Immature natural killer cell (primary cell): ENCODE results near the gene SCNN1A. TPM values are rescaled to one million over a fixed set of nuclear protein-coding genes. Genes with fewer than 3 reads are reported as not detected.

Experiments used
- DNase-seq, 3 donors: peaks; one replicate each; pipeline ENCODE4 v3.0.0; 2022; ENCODE audit warnings: mixed read lengths in 1 of 3
- H3K27ac Mint-ChIP-seq, 6 donors: one replicate each; pipeline ENCODE4 v1.8.0; 2020; ENCODE audit warnings: mixed read lengths in 6 of 6, mild to moderate bottlenecking in 5 of 6, inconsistent platforms in 4 of 6, moderate library complexity in 3 of 6
- H3K27me3 Mint-ChIP-seq, 3 donors: one replicate each; pipeline ENCODE4 v1.8.0; 2020 to 2021; ENCODE audit warnings: low read depth in 3 of 3, mild to moderate bottlenecking in 3 of 3, mixed read lengths in 3 of 3, moderate library complexity in 3 of 3, inconsistent platforms in 1 of 3
- H3K36me3 Mint-ChIP-seq, 3 donors: one replicate each; pipeline ENCODE4 v1.8.0; 2020; ENCODE audit warnings: mixed read lengths in 3 of 3, inconsistent platforms in 2 of 3, mild to moderate bottlenecking in 2 of 3
- H3K4me1 Mint-ChIP-seq, 2 donors: one replicate each; pipeline ENCODE4 v1.8.0; 2020; ENCODE audit warnings: inconsistent platforms in 2 of 2, mild to moderate bottlenecking in 2 of 2, mixed read lengths in 2 of 2, moderate library complexity in 1 of 2
- H3K4me3 Mint-ChIP-seq, 5 donors: one replicate each; pipeline ENCODE4 v1.8.0; 2020; ENCODE audit warnings: mild to moderate bottlenecking in 5 of 5, mixed read lengths in 5 of 5, inconsistent platforms in 3 of 5, moderate library complexity in 3 of 5
- H3K9me3 Mint-ChIP-seq, 6 donors: one replicate each; pipeline ENCODE4 v1.8.0; 2020; ENCODE audit warnings: mild to moderate bottlenecking in 6 of 6, mixed read lengths in 6 of 6, inconsistent platforms in 4 of 6, moderate library complexity in 3 of 6
- polyA plus RNA-seq, 3 donors: library from polyadenylated mRNA; unstranded; fragments of 300-500 nt; fragmentation: Illumina TruSeq; gene quantifications; one replicate each; pipeline ENCODE4 v1.2.3, GENCODE V29; 2021

The SCNN1A gene
- polyA plus RNA-seq, 3 donors from 2014 or later, result 0.10 to 0.64 TPM; not detected in 1

GRCh38 chr12:6393109-6393508, 17.7 kb upstream of the SCNN1A start:
- Mint-ChIP-seq H3K27me3 (peaks cover 0 to 2% (median 2%) of the 10 kb centered on the region in 3 donors), H3K36me3 (peaks cover 0 to 7% (median 0%) of the 10 kb centered on the region in 3 donors), H3K27ac (no peak overlapping the region), H3K4me3 (no peak overlapping the region), H3K9me3 (no peaks in the 10 kb centered on the region), H3K4me1 (no peaks in the 10 kb centered on the region)
- DNase-seq, result no peak

GRCh38 chr12:6392504-6392903, 17.1 kb upstream of the SCNN1A start:
- Mint-ChIP-seq H3K27me3 (peaks cover 0 to 2% (median under 1%) of the 10 kb centered on the region in 3 donors), H3K4me1 (no peaks in the 10 kb centered on the region), H3K4me3 (no peak overlapping the region), H3K27ac (no peak overlapping the region), H3K36me3 (peaks cover 0 to 11% (median 0%) of the 10 kb centered on the region in 3 donors), H3K9me3 (no peaks in the 10 kb centered on the region)
- no peak for DNase-seq

GRCh38 chr12:6391013-6391412, 15.7 kb upstream of the SCNN1A start:
- Mint-ChIP-seq H3K4me1 (peaks cover 0 to under 1% of the 10 kb centered on the region in 2 donors), H3K27me3 (peaks cover 0 to 2% (median 0%) of the 10 kb centered on the region in 3 donors), H3K36me3 (peaks cover 0 to 11% (median 4%) of the 10 kb centered on the region in 3 donors), H3K27ac (no peak overlapping the region), H3K9me3 (no peaks in the 10 kb centered on the region), H3K4me3 (no peak overlapping the region)
- DNase-seq, result no peak

- Mint-ChIP-seq H3K27me3 (peaks cover 0 to 2% (median 0%) of the 10 kb centered on the region in 3 donors), H3K4me3 (no peak overlapping the region), H3K4me1 (peaks cover 0 to 2% of the 10 kb centered on the region in 2 donors), H3K27ac (no peak overlapping the region), H3K9me3 (no peaks in the 10 kb centered on the region), H3K36me3 (peaks cover 0 to 11% (median 4%) of the 10 kb centered on the region in 3 donors)
- DNase-seq, result no peak
These were observed 14.9 kb upstream of the SCNN1A start for GRCh38 chr12:6390084-6390799.

GRCh38 chr12:6387541-6387940, 12.2 kb upstream of the SCNN1A start:
- Mint-ChIP-seq H3K27ac (no peak overlapping the region), H3K4me1 (peaks cover 0 to 12% of the 10 kb centered on the region in 2 donors), H3K9me3 (no peaks in the 10 kb centered on the region), H3K27me3 (peaks cover 0 to 3% (median 2%) of the 10 kb centered on the region in 3 donors), H3K4me3 (no peak overlapping the region), H3K36me3 (peaks cover 0 to 11% (median 4%) of the 10 kb centered on the region in 3 donors)
- DNase-seq, result no peak

GRCh38 chr12:6386491-6386890, 11.1 kb upstream of the SCNN1A start:
- Mint-ChIP-seq H3K9me3 (no peaks in the 10 kb centered on the region), H3K27me3 (peaks cover 0 to 3% (median 2%) of the 10 kb centered on the region in 3 donors), H3K27ac (no peak overlapping the region), H3K36me3 (peaks cover 0 to 11% (median 4%) of the 10 kb centered on the region in 3 donors), H3K4me1 (peaks cover 0 to 12% of the 10 kb centered on the region in 2 donors), H3K4me3 (no peak overlapping the region)
- DNase-seq, result no peak

GRCh38 chr12:6386038-6386437, 10.7 kb upstream of the SCNN1A start:
- peaks cover 0 to 11% (median 4%) of the 10 kb centered on the region in 3 donors for H3K36me3 Mint-ChIP-seq
- H3K4me1 Mint-ChIP-seq, result peaks cover 0 to 12% of the 10 kb centered on the region in 2 donors
- no peaks in the 10 kb centered on the region for H3K9me3 Mint-ChIP-seq
- no peak overlapping the region for H3K4me3 Mint-ChIP-seq
- peaks cover 2 to 3% (median 2%) of the 10 kb centered on the region in 3 donors for H3K27me3 Mint-ChIP-seq
- DNase-seq, result no peak
- no peak overlapping the region for H3K27ac Mint-ChIP-seq

- Mint-ChIP-seq H3K27ac (peak overlapping the region in 2 of 6 donors; percentile 28 to 64), H3K27me3 (peaks cover 1 to 3% (median 2%) of the 10 kb centered on the region in 3 donors), H3K4me3 (peak overlapping the region; percentile 35 to 76 (median 47)), H3K9me3 (no peaks in the 10 kb centered on the region), H3K4me1 (peaks cover 0 to 12% of the 10 kb centered on the region in 2 donors), H3K36me3 (peaks cover 0 to 11% (median 4%) of the 10 kb centered on the region in 3 donors)
- no peak for DNase-seq
These were observed 9.4 kb upstream of the SCNN1A start for GRCh38 chr12:6384499-6385436.

GRCh38 chr12:6383572-6384498, 8.5 kb upstream of the SCNN1A start, which contains the start of gene LTBR:
LTBR (plus strand) TSS chr12:6384162; CDS start chr12:6384359, 197 bp downstream.
- Mint-ChIP-seq H3K4me1 (peaks cover 0 to 12% of the 10 kb centered on the region in 2 donors), H3K27me3 (peaks cover 0 to 3% (median 2%) of the 10 kb centered on the region in 3 donors), H3K27ac (peak within 1 kb of the TSS in 2 of 6 donors; percentile 46 to 70), H3K36me3 (peaks cover 0 to 8% (median 4%) of the 10 kb centered on the region in 3 donors), H3K9me3 (no peaks in the 10 kb centered on the region), H3K4me3 (peak within 1 kb of the TSS; percentile 48 to 76 (median 72))
- DNase-seq, result peak; percentile 24 to 41 (median 32)

GRCh38 chr12:6382982-6383381, 7.6 kb upstream of the SCNN1A start:
- peaks cover 0 to 12% of the 10 kb centered on the region in 2 donors for H3K4me1 Mint-ChIP-seq
- peaks cover 0 to 4% (median 3%) of the 10 kb centered on the region in 3 donors for H3K27me3 Mint-ChIP-seq
- no peaks in the 10 kb centered on the region for H3K9me3 Mint-ChIP-seq
- DNase-seq, result no peak
- H3K4me3 Mint-ChIP-seq, result peak overlapping the region; percentile 48 to 73 (median 71)
- peaks cover 0 to 4% (median 2%) of the 10 kb centered on the region in 3 donors for H3K36me3 Mint-ChIP-seq
- H3K27ac Mint-ChIP-seq, result peak overlapping the region in 2 of 6 donors; percentile 46 to 70

GRCh38 chr12:6382371-6382770, 7.0 kb upstream of the SCNN1A start:
- H3K9me3 Mint-ChIP-seq, result no peaks in the 10 kb centered on the region
- H3K27me3 Mint-ChIP-seq, result peaks cover 0 to 4% (median 3%) of the 10 kb centered on the region in 3 donors
- DNase-seq, result no peak
- no peak overlapping the region for H3K27ac Mint-ChIP-seq
- no peak overlapping the region for H3K4me3 Mint-ChIP-seq
- H3K36me3 Mint-ChIP-seq, result peaks cover 0 to 4% (median 0%) of the 10 kb centered on the region in 3 donors
- H3K4me1 Mint-ChIP-seq, result peaks cover 5 to 17% of the 10 kb centered on the region in 2 donors

- no peak overlapping the region for H3K4me3 Mint-ChIP-seq
- H3K9me3 Mint-ChIP-seq, result no peaks in the 10 kb centered on the region
- peaks cover 23 to 33% of the 10 kb centered on the region in 2 donors for H3K4me1 Mint-ChIP-seq
- no peak for DNase-seq
- H3K36me3 Mint-ChIP-seq, result no peaks in the 10 kb centered on the region
- peaks cover 0 to 4% (median 3%) of the 10 kb centered on the region in 3 donors for H3K27me3 Mint-ChIP-seq
- H3K27ac Mint-ChIP-seq, result peak overlapping the region in 1 of 6 donors; percentile 22
These were observed 5.1 kb upstream of the SCNN1A start for GRCh38 chr12:6380141-6381121.
